HepG2 (cell line): ENCODE measurements around the gene PCLO. TPM values are rescaled to one million over a fixed set of nuclear protein-coding genes. Genes with fewer than 3 reads are reported as not detected.

Experiments
- ATAC-seq: fragments of 200-7000 bp; cut with Tn5 transposase; 3 replicates; pipeline ENCODE4 v1.9.1; 2020; ENCODE audit warnings: mild to moderate bottlenecking, moderate library complexity
- BruUV-seq: library from RNA; stranded (reverse); fragments of 400-500 nt; replicated peaks from 2 replicates; lab custom pipeline; 2021; lab: Mats Ljungman, UMichigan
- CTCF ChIA-PET: fragments of 300-600 bp; formaldehyde crosslinking; extraction: SDS; loops from one replicate; lab custom pipeline; 2021; ENCODE audit warnings: low total read pairs, inconsistent platforms, low intra/inter-chr PET ratio; lab: Yijun Ruan, JAX
- POLR2A ChIA-PET: fragments of 350-600 bp; sonication (Branson Sonifier 250); formaldehyde crosslinking; loops from one replicate; lab custom pipeline; 2020; ENCODE audit warnings: antibody characterized with exemption, inconsistent platforms; lab: Yijun Ruan, JAX
- DNase-seq: peaks from one replicate; pipeline ENCODE4 v3.0.0-alpha.2; 2015; ENCODE audit warnings: low spot score
- FAIRE-seq: peaks from 3 replicates; lab custom pipeline; 2011; peaks lifted over from hg19 to GRCh38; lab: Jason Lieb, UNC
- H2AFZ ChIP-seq: one replicate; pipeline ENCODE4 v1.6.1; 2011; ENCODE audit warnings: low read length, inconsistent platforms
- H3K27ac ChIP-seq: fragments of 300-600 bp; 3 replicates; pipeline ENCODE4 v1.8.0; 2011; ENCODE audit warnings: mixed run types, mild to moderate bottlenecking, mixed read lengths, low read length, inconsistent platforms; ENCODE audit not compliant: insufficient read depth; ENCODE audit errors: extremely low read length
- H3K27me3 ChIP-seq, 2 experiments: fragments of 200-600 bp in 1 of 2; 2 replicates in 1 of 2; 3 replicates in 1 of 2; pipeline versions ENCODE4 v1.6.0 to v1.8.0; 2011; ENCODE audit warnings: low read length in 2 of 2, mild to moderate bottlenecking in 2 of 2, moderate library complexity in 2 of 2, inconsistent platforms in 1 of 2; ENCODE audit not compliant: insufficient read depth in 2 of 2, control insufficient read depth in 1 of 2
- H3K36me3 ChIP-seq, 2 experiments: fragments of 200-600 bp in 1 of 2; replicated peaks in 1 of 2; 2 replicates in 1 of 2; 3 replicates in 1 of 2; pipeline versions ENCODE4 v1.5.1 to v1.8.0; 2011; ENCODE audit warnings: low read length in 2 of 2, inconsistent platforms in 1 of 2; ENCODE audit not compliant: insufficient read depth in 2 of 2, control insufficient read depth in 1 of 2
- H3K4me1 ChIP-seq: 2 replicates; pipeline ENCODE4 v1.5.1; 2012; ENCODE audit warnings: low read length, inconsistent platforms; ENCODE audit not compliant: insufficient read depth
- H3K4me2 ChIP-seq: 2 replicates; pipeline ENCODE4 v1.6.0; 2011; ENCODE audit warnings: low read depth, low read length, inconsistent platforms
- H3K4me3 ChIP-seq, 3 experiments: fragments of 200-600 bp in 1 of 3; sonication (generic), shearing (Covaris generic) in 1 of 3; replicated peaks in 1 of 3; 2 replicates each; pipeline ENCODE4 v1.5.1; 2011 to 2016; ENCODE audit warnings: low read length in 3 of 3, inconsistent platforms in 2 of 3, low read depth in 2 of 3, mild to moderate bottlenecking in 2 of 3, control low read depth in 1 of 3, mixed read lengths in 1 of 3; ENCODE audit not compliant: insufficient read depth in 1 of 3
- H3K79me2 ChIP-seq: one replicate; pipeline ENCODE4 v1.6.1; 2011; ENCODE audit warnings: low read length, inconsistent platforms; ENCODE audit not compliant: insufficient read depth
- H3K9ac ChIP-seq: 2 replicates; pipeline ENCODE4 v1.6.0; 2011; ENCODE audit warnings: mild to moderate bottlenecking, low read depth, low read length, inconsistent platforms; ENCODE audit not compliant: insufficient read depth
- H3K9me3 ChIP-seq: 2 replicates; pipeline ENCODE4 v1.5.1; 2012; ENCODE audit warnings: mild to moderate bottlenecking, low read length
- H4K20me1 ChIP-seq: 2 replicates; pipeline ENCODE4 v1.6.0; 2011; ENCODE audit warnings: inconsistent platforms, mild to moderate bottlenecking, low read length, moderate library complexity; ENCODE audit not compliant: insufficient read depth
- FOXJ3 ChIP-seq: sonication (generic); formaldehyde crosslinking; IDR thresholded peaks from 2 replicates; pipeline ENCODE4 v1.4.0; 2020; ENCODE audit warnings: missing genetic modification reagents, mild to moderate bottlenecking, borderline replicate concordance
- KAT8 ChIP-seq: IDR thresholded peaks from 2 replicates; pipeline ENCODE4 v1.6.1; 2016; ENCODE audit warnings: missing genetic modification reagents, missing compliant biosample characterization
- KMT2B ChIP-seq: IDR thresholded peaks from 2 replicates; pipeline ENCODE4 v1.6.1; 2016; ENCODE audit warnings: missing genetic modification reagents, missing compliant biosample characterization
- NRL ChIP-seq: sonication (generic); formaldehyde crosslinking; IDR thresholded peaks from 2 replicates; pipeline ENCODE4 v1.5.0; 2020; ENCODE audit warnings: missing genetic modification reagents, mild to moderate bottlenecking, moderate library complexity, borderline replicate concordance
- PHF8 ChIP-seq: sonication (generic); formaldehyde crosslinking; IDR thresholded peaks from 2 replicates; pipeline ENCODE4 v1.5.0; 2020; ENCODE audit warnings: missing genetic modification reagents
- SKI ChIP-seq: fragments of 450-650 bp; IDR thresholded peaks from one replicate; pipeline ENCODE4 v1.6.1; 2018; ENCODE audit warnings: mild to moderate bottlenecking; ENCODE audit not compliant: partially characterized antibody
- SMARCC2 ChIP-seq: fragments of 450-650 bp; IDR thresholded peaks from 2 replicates; pipeline ENCODE4 v1.6.1; 2017; ENCODE audit warnings: antibody characterized with exemption, mild to moderate bottlenecking
- SSRP1 ChIP-seq: IDR thresholded peaks from 2 replicates; pipeline ENCODE4 v1.6.1; 2016; ENCODE audit warnings: control low read depth
- ZBTB34 ChIP-seq: sonication (generic); formaldehyde crosslinking; IDR thresholded peaks from 2 replicates; pipeline ENCODE4 v1.8.0; 2022; ENCODE audit warnings: mild to moderate bottlenecking, missing genetic modification reagents
- ZFP37 ChIP-seq: sonication (generic); formaldehyde crosslinking; IDR thresholded peaks from 2 replicates; pipeline ENCODE4 v1.4.0; 2020; ENCODE audit warnings: missing genetic modification reagents, borderline replicate concordance
- ZNF207 ChIP-seq: fragments of 450-650 bp; IDR thresholded peaks from 2 replicates; pipeline ENCODE4 v1.6.1; 2016; ENCODE audit warnings: antibody characterized with exemption, borderline replicate concordance
- ZNF33B ChIP-seq: sonication (generic); formaldehyde crosslinking; IDR thresholded peaks from 2 replicates; pipeline ENCODE4 v1.5.1; 2020; ENCODE audit warnings: mild to moderate bottlenecking, missing genetic modification reagents
- ZNF367 ChIP-seq: sonication (generic); formaldehyde crosslinking; IDR thresholded peaks from 2 replicates; pipeline ENCODE4 v1.4.0; 2020; ENCODE audit warnings: missing genetic modification reagents, borderline replicate concordance
- ZNF496 ChIP-seq: sonication (generic); formaldehyde crosslinking; IDR thresholded peaks from 2 replicates; pipeline ENCODE4 v1.8.1; 2023; ENCODE audit warnings: mild to moderate bottlenecking, moderate library complexity, missing genetic modification reagents; ENCODE audit not compliant: insufficient replicate concordance
- ZNF691 ChIP-seq: sonication (generic); formaldehyde crosslinking; IDR thresholded peaks from 2 replicates; pipeline ENCODE4 v1.4.0; 2020; ENCODE audit warnings: missing genetic modification reagents, low read depth, mild to moderate bottlenecking, borderline replicate concordance
- ZNF782 ChIP-seq: sonication (generic); formaldehyde crosslinking; IDR thresholded peaks from 2 replicates; pipeline ENCODE4 v1.4.0; 2020; ENCODE audit warnings: missing genetic modification reagents, mild to moderate bottlenecking, borderline replicate concordance
- ZNF792 ChIP-seq: IDR thresholded peaks from 2 replicates; pipeline ENCODE4 v1.6.1; 2016
- whole genome bisulfite sequencing: methylation state at CpG from one replicate; pipeline ENCODE4 v1.1.6; 2017; ENCODE audit warnings: low lambda C conversion rate; 5-methylcytosine and 5-hydroxymethylcytosine counted together
- in situ Hi-C: cut with HindIII; loops from 2 replicates; pipeline ENCODE4 v1.10.0; 2017; ENCODE audit warnings: low pct_unique_long_range_greater_than_20kb; ENCODE audit not compliant: extremely low pct_ligation_motif_present
- intact Hi-C: fragments of 100-400 bp; cut with micrococcal nuclease; formaldehyde crosslinking; loops from one replicate; pipeline ENCODE4 v1.10.0; 2022; ENCODE audit not compliant: unreplicated experiment
- polyA plus RNA-seq, 8 experiments: library from polyadenylated mRNA; depleted of rRNA in 3 of 8; stranded (reverse) in 7 of 8; unstranded in 1 of 8; fragments of >200 nt; fragmentation: Illumina TruSeq in 4 of 8; extraction: Trizol in 4 of 8; gene quantifications; 2 replicates each; pipeline versions ENCODE4 v1.2.1 to v1.2.3, GENCODE V29; 2011 to 2016; ENCODE audit warnings: low read depth in 4 of 8, missing spikeins in 1 of 8, mixed read lengths in 1 of 8; ENCODE audit not compliant: insufficient read depth in 1 of 8
- total RNA-seq, 5 experiments: library from RNA; depleted of rRNA; stranded (reverse); fragments of >200 nt; fragmentation: Illumina TruSeq; extraction: Trizol; gene quantifications; 2 replicates each; pipeline ENCODE4 v1.2.3, GENCODE V29; 2016; ENCODE audit warnings: low read depth in 1 of 5

PCLO gene
- total and polyA plus RNA-seq, 2 of the 13 experiments (the other 11 are each of a cell fraction or from before 2014, with no cell fraction given), result 0.07 to 0.29 TPM

- no peak for DNase-seq
- no peaks in the 10 kb centered on the region for H3K4me1 ChIP-seq
- H2AFZ ChIP-seq, result no peak overlapping the region
- H3K9me3 ChIP-seq, result no peaks in the 10 kb centered on the region
- H3K27ac ChIP-seq, result no peak overlapping the region
- CTCF ChIA-PET, result no interaction called here
- in situ Hi-C loops (loop anchor here (25.0 kb wide), 1 partner anchor 1258 kb away; no protein-coding TSS in a partner anchor), intact Hi-C loops (no loop called here)
- no TSS peak for BruUV-seq
- no peaks in the 10 kb centered on the region for H3K79me2 ChIP-seq
- ATAC-seq, result no peak
- no peak for FAIRE-seq
- no peaks in the 10 kb centered on the region for H4K20me1 ChIP-seq
- POLR2A ChIA-PET, result no interaction called here
- no peak for TF ChIP-seq ZNF691 (CRISPR knock-in tag)
- no peak for TF ChIP-seq ZNF792 (CRISPR knock-in tag)
- no peak for TF ChIP-seq SMARCC2
- TF ChIP-seq SKI, result no peak
- no peak for TF ChIP-seq ZNF782
- no peak for TF ChIP-seq ZNF496
- TF ChIP-seq ZNF33B, result no peak
- no peak for TF ChIP-seq PHF8 (CRISPR knock-in tag)
- no peak for TF ChIP-seq ZNF367
- no peak for TF ChIP-seq ZFP37
- no peak for TF ChIP-seq NRL (CRISPR knock-in tag)
- no peak for TF ChIP-seq ZBTB34 (CRISPR knock-in tag)
- no peak for TF ChIP-seq SSRP1 (CRISPR knock-in tag)
- no peak for TF ChIP-seq FOXJ3 (CRISPR knock-in tag)
- TF ChIP-seq ZNF207, result no peak
- TF ChIP-seq KAT8 (CRISPR knock-in tag), result no peak
- no peak for TF ChIP-seq KMT2B (CRISPR knock-in tag)
- no peaks in the 10 kb centered on the region for H3K36me3 ChIP-seq
- H3K4me3 ChIP-seq, result no peak overlapping the region
- no peaks in the 10 kb centered on the region for H3K27me3 ChIP-seq
- no peak overlapping the region for H3K4me2 ChIP-seq
- no peak overlapping the region for H3K9ac ChIP-seq
- WGBS, result 0% methylated on average over 2 of the region's 2 CpGs
These were observed 417.6 kb downstream of the PCLO start for GRCh38 chr7:82745117-82745516.
